COR-L47 (cell line): ENCODE results near the gene LRRC9.
"Not testable (repeated sequence)": the region's sequence is repeated elsewhere in the genome, so short reads cannot be mapped to it uniquely, and the experiment has no call there.

ENCODE experiments used
- DNase-seq: peaks from one replicate; lab custom pipeline; 2025; lab: John Stamatoyannopoulos, UW

Gene LRRC9

GRCh38 chr14:59957890-59958289 lies 37.9 kb downstream of the LRRC9 start:
- DNase-seq: not testable (repeated sequence)

DNA sequence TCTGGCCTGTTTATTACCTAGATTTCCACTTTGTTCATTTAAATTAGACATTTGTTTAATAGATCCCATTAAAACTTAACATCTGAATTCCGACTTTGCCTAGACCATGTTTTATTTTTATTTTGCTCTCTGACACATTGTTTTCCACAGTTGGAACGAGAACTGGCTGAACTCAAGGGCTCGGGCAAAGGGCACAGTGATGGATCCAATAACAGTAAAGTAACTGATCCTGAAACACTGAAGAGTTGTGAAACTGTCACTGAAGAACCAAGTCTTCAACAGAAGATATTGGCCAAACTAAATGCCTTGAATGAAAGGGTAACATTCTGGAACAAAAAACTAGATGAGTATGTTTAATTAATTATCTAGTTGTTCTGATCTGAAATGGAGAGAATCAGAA lies 39.7 kb downstream of the LRRC9 start:
- DNase-seq: no peak

DNA sequence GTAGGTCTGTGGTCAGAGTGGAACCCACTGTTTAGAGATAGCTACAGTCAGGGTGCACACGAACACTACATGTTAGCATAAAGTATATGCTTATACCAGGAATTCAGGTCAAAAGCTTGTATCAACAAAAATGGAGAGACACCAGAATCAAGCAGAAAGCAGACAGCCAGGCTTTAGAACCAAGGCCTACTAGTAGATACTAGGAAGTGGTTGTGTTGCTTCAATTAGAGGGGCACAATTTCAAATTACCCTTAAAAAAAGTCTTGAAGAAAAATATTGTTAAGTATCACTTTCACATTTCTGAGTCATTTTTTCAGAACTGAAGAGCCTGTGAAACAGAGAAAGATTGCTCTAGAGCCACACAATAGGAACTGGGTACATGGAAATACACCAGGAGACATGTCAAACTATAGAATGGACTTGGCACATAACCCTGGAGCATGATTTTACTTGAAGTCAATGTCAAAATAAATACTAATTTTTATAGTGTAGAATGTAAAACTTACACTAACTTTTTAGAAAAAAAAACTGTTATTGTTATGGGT lies 41.6 kb downstream of the LRRC9 start:
- no peak for DNase-seq

DNA sequence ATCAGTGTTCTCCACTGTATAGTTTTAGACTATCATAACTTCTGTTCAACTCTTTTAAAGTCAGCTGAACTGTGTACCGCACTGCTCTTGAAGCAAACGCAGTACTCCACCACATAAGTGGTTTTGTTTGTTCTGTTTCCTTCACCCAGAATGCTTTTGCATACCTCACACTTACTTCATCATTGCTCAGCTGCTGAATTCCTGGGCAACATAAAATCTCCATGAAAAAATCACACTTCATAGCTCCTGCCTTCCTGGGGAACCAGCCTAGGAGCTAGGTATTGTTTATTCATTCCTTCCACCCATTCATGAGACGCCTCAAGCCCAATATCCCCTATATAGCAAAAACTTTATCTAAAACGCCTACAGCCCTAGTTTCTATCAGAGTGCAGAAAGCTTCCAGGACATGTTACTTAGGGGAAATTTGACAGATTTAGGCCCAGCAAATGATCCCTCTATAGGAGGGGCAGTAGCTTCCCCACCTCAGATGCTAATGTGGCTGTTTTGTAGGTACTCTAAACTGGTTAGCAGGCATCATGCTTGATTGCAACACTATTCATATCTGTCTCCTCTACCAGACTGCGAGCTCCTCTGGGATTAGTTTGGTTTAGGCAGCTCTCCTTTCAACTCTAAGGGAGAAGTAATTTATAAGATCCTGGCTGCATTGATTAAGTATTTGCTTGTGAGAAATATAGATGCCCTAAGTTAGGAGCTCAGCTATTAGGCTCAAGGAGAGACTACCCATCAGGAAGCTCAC lies 44.5 kb downstream of the LRRC9 start:
- no peak for DNase-seq

DNA sequence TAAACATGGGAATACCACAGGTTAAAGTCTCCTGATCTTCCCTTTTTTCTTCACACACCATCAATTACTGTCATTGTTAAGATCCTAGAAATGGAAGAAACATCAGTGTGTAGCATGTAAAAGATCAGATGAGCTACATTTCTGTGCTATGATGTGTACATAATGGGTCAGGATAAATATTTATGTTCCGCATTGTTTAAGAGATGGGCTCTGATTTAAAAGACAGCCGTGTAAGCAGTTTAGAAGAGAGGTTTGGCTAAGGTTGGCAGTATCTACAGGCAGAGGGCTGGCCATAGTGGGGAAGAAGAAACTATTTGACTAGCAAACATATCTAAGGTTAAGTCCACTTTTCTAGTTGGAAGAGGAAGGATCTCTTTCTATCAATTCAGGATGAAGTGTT lies 49.4 kb downstream of the LRRC9 start:
- DNase-seq: no peak

DNA sequence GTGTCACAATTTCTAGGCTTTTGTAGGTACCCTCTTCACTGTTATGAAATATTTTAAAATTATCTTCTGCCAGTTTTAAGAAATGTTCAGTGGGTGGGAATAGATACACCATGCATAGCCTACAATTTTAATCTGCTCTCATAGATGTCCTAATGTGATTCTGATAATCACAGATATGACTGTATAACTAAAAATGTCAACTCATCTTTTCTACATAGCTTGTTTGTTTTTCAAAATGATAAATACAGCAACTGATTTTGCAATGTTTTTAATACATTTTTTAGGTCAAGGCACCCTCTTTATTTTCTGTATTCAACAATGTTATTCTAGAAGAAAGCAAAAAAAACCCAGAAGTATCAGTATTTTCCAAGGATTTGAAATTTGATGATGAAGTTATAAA lies 61.6 kb downstream of the LRRC9 start:
- DNase-seq: no peak

DNA sequence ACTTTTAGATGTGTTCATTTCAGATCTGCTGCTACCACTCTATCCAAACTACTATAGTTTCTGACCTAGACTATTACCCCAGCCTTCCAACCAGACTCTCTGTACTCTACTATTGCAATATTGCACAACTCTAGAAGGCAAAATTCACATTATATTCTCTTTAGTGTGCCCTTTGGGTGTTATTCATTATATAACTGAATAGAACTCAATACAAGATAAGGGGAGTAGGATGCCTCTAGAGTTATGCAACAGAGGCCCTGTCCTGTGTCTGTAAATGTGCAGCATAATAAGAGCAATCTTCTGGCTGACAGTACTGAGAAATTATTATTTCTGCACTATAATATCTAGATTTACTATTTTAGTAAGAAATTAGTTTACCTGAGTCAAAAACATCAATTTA lies 63.1 kb downstream of the LRRC9 start:
- DNase-seq: no peak

- no peak for DNase-seq
Observed at GRCh38 chr14:59986556-59987059, 66.7 kb downstream of the LRRC9 start.

DNA sequence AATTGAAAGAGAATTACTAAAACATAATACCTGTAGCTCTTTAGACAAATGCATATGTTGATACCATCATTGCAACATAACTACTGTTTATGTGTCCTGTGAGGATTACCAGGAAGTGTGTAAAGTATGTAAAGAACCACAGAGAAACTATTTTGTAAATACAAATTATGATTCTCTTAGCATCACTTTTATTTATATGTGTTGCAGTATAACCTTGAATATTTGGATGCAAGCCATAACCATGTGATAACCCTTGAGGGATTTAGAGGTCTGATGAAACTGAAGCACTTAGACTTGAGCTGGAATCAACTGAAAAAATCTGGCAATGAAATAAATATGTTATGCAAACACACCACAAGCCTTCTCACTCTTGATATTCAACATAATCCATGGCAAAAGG lies 77.5 kb downstream of the LRRC9 start:
- peak; percentile 26 for DNase-seq

DNA sequence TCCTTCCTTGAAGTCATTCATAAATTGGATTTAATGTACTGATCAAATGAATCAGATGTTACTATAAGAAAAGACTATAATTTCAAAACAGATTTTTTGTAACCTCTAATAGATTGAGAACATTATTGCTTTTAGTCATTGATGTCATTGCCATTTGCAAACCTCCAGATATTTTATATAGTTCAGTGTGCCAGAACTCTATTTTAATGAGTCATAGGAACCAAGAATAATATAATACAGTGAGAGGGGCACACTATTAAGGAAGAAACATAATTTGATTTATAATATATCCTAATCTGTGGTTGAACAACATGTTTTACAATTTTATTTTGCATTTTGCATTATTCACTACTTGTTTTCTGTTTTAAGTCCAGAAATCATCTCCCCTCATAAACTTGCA lies 78.0 kb downstream of the LRRC9 start:
- no peak for DNase-seq

- no peak for DNase-seq
Observed at GRCh38 chr14:59998564-59998963, 78.6 kb downstream of the LRRC9 start.

GRCh38 chr14:60002819-60003492 lies 83.0 kb downstream of the LRRC9 start:
- DNase-seq: peak; percentile 3

DNA sequence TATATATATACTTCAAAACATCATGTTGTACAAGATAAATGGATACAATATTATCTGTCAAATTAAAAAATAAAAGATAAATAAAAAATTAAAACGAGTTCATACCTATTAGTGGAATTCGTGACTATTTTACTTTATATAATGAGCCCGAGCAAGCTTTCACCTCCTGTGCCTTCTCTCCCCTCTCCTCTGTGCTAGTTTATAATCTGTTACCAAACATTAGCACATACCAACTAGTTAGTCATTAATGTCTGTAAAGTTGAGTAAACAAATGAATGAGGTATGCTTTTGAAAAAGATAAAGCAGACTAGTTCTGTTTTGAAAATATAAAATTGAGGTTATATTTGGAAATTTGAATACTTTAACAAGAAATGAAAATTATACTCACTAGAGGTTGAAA lies 84.0 kb downstream of the LRRC9 start:
- no peak for DNase-seq

DNA sequence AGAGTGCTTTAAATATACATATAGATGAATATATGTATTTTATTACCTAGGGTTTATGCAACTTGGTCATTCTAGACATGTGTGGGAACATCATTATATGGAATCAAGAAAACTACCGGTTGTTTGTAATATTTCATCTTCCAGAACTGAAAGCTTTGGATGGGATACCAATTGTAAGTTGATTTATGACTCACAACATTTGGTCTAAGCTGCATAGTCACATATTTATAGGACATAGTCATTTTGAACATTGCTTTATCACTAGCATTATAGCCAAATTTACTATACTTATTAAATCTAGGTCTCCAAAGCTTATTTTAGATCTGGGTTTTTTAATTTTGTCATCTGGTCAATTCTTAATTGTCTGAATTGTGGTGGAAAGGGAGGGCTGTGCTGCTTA lies 88.1 kb downstream of the LRRC9 start:
- DNase-seq: no peak

DNA sequence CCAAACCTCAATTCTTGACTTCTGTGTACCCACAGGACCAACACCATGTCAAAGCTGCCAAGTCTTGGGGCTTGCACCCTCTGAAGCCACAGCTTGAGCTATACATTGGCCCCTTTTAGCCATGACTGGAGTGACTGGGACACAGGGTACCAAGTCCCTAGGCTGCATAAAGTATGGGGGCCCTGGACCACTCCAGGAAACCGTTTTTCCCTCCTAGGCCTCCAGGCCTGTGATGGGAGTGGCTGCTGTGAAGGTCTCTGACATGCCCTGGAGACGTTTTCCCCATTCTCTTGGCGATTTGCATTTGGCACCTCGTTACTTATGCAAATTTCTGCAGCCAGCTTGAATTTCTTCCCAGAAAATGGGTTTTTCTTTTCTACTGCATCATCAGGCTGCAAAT lies 90.3 kb downstream of the LRRC9 start:
- not testable (repeated sequence) for DNase-seq

DNA sequence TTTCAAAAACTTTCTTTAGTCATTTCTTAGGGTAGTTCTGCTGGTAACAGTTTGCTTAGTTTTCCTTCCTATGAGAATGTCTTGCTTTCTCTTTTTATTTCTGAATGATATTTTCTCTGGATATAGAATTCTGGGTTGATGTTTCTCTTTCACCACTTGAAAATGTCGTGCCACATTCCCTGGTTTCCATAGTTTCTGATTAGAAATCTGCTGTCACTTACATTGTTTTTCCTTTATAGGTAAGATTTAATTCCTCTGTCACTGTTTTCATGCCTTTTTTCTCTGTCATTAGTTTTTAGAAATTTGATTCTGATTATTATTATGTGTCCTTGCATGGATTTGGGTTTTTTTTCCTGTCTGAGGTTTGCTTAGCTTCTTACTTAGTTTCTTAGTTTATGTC lies 94.5 kb downstream of the LRRC9 start:
- DNase-seq: no peak

DNA sequence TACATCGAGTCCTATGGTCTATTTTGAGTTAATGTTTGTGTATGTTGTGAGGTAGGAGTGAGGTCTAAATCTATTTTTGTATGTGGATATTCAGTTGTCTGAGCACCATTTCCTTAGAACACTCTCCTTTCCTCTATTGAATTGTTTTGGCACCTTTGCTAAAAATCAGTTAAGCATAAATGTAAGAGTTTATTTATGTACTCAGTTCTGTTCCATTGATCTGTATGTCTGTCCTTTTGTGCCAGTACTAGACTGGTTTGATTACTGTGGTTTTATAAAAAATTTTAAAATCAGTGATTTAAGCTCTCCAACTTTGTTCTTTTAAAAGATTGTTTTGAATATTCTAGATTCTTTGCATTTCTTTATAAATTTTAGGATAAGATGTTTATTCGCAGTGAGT lies 101.7 kb downstream of the LRRC9 start:
- no peak for DNase-seq

- no peak for DNase-seq
Observed at GRCh38 chr14:60025571-60025970, 105.6 kb downstream of the LRRC9 start.

DNA sequence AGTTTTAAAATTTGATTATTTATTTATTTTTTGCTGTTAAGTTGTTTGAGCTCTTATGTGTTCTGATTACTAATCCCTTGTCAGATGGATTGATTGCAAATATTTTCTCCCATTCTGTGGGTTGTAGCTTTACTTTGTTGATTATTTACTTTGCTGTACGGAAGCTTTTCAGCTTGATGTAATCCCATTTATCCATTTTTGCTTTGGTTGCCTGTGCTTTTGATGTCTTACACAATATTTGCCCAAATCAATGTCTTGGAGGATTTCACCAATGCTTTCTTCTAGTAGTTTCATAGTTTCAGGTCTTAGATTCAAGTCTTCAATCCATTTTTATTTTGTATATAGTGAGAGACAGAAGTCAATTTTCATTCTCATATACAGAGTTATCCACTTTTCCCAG lies 115.2 kb downstream of the LRRC9 start:
- DNase-seq: no peak

DNA sequence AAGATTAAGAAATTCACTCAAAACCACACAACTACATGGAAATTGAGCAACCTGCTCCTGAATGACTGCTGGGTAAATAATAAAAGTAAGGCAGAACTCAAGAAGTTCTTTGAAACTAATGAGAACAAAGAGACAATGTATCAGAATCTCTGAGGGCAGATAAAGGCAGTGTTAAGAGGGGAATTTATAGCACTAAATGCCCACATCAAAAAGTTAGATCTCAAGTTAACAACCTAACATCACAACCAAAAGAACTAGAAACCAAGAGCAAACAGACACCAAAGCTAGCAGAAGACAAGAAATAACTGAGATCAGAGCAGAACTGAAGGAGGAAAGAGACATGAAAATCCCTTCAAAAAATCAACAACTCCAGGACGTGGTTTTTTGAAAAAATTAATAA lies 128.0 kb downstream of the LRRC9 start:
- DNase-seq: not testable (repeated sequence)

GRCh38 chr14:60051721-60052221 lies 131.8 kb downstream of the LRRC9 start:
- DNase-seq: no peak

- DNase-seq: no peak
Observed at GRCh38 chr14:60058087-60058486, 138.1 kb downstream of the LRRC9 start.

GRCh38 chr14:60061371-60061770 lies 141.4 kb downstream of the LRRC9 start:
- DNase-seq: no peak
